Measurements from ENCODE around the gene TMA7.

TMA7 gene

DNA sequence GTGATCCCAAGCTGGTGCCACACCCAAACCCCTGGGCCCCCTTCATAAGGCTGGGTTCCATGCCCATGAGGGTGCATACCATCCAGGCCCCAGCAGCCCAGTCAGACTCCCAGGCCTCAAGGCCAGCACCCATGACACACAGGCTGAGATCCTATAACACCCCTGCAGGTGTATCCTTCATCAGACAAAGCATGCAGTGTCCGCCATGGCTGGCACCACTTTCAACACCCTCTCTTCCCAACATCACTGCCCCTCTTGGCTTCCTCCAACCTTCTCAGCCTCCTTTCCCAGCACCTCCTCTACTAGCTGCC is 3.6 kb upstream of the TMA7 start:
- TF ChIP-seq SIN3A (IDR thresholded peaks at IDR 0.05; ENCODE audit: borderline replicate concordance, insufficient read depth, low read length) (no peak), POLR2AphosphoS5 (IDR thresholded peaks at IDR 0.05; ENCODE audit: low read depth, low read length) (no peak), FOXP2 (optimal IDR thresholded peaks at IDR 0.05; ENCODE audit: borderline replicate concordance, extremely low read depth, extremely low read length, insufficient read depth) (no peak), TAF1 (IDR thresholded peaks at IDR 0.05; ENCODE audit: borderline replicate concordance, insufficient read depth, low read length) (no peak)
- TF ChIP-seq, protein P1, sequence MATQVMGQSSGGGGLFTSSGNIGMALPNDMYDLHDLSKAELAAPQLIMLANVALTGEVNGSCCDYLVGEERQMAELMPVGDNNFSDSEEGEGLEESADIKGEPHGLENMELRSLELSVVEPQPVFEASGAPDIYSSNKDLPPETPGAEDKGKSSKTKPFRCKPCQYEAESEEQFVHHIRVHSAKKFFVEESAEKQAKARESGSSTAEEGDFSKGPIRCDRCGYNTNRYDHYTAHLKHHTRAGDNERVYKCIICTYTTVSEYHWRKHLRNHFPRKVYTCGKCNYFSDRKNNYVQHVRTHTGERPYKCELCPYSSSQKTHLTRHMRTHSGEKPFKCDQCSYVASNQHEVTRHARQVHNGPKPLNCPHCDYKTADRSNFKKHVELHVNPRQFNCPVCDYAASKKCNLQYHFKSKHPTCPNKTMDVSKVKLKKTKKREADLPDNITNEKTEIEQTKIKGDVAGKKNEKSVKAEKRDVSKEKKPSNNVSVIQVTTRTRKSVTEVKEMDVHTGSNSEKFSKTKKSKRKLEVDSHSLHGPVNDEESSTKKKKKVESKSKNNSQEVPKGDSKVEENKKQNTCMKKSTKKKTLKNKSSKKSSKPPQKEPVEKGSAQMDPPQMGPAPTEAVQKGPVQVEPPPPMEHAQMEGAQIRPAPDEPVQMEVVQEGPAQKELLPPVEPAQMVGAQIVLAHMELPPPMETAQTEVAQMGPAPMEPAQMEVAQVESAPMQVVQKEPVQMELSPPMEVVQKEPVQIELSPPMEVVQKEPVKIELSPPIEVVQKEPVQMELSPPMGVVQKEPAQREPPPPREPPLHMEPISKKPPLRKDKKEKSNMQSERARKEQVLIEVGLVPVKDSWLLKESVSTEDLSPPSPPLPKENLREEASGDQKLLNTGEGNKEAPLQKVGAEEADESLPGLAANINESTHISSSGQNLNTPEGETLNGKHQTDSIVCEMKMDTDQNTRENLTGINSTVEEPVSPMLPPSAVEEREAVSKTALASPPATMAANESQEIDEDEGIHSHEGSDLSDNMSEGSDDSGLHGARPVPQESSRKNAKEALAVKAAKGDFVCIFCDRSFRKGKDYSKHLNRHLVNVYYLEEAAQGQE (IDR thresholded peaks at IDR 0.05; ENCODE audit: insufficient read depth in 1 of 2, low read depth in 2 of 2, low read length in 2 of 2): no peak

- TF ChIP-seq, protein P1 (IDR thresholded peaks at IDR 0.05; ENCODE audit: insufficient read depth in 1 of 2, low read depth in 2 of 2, low read length in 2 of 2): no peak
- TF ChIP-seq SIN3A (IDR thresholded peaks at IDR 0.05; ENCODE audit: borderline replicate concordance, insufficient read depth, low read length) (no peak), FOXP2 (optimal IDR thresholded peaks at IDR 0.05; ENCODE audit: borderline replicate concordance, extremely low read depth, extremely low read length, insufficient read depth) (no peak), POLR2AphosphoS5 (IDR thresholded peaks at IDR 0.05; ENCODE audit: low read depth, low read length) (no peak)
Measured at GRCh38 chr3:48436855-48437254, 3.2 kb upstream of the TMA7 start.

DNA sequence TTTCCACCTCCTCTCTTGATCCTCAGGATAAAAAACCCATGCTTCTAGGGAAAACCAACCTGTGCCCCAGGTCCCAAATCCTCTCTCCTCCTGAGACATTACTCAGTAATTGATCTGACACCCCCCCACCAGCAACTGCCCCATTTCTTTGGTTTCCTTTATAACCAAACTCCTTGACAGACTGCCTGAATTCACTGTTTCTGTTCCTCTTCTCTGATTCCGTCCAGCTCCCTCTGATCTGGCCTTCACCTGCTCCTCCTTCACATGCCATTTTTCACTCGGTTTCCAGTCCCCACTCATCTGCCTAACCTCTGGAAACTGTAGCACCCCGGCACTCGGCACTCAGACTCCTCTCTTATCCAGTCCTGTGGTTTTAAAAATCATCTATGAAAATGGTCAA is 2.2 kb upstream of the TMA7 start:
- TF ChIP-seq, protein P1 (IDR thresholded peaks at IDR 0.05; ENCODE audit: insufficient read depth in 1 of 2, low read depth in 2 of 2, low read length in 2 of 2): no peak
- no peak for TF ChIP-seq FOXP2 (optimal IDR thresholded peaks at IDR 0.05; ENCODE audit: borderline replicate concordance, extremely low read depth, extremely low read length, insufficient read depth)

DNA sequence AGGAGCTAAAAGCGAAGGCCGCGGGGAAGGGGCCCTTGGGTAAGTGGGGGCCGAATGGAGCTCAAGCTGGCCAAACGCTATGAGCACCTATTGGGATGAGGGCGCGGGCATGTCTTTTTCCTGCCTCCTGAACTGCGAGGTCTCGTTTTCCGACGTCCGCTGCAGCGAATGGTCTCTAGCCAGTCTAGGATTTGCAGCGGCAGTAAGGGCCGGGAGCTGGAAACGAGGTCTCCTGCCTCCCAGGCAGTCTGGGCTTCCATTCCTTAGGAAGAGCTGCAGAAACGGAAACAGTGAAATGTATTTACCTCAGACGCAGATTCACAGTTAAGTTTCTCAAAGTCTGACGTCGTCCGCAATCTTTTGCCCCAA is 517 bp downstream of the TMA7 start:
- TF ChIP-seq TAF1 (IDR thresholded peaks at IDR 0.05; ENCODE audit: borderline replicate concordance, insufficient read depth, low read length) (no peak), SIN3A (IDR thresholded peaks at IDR 0.05; ENCODE audit: borderline replicate concordance, insufficient read depth, low read length) (no peak), POLR2AphosphoS5 (IDR thresholded peaks at IDR 0.05; ENCODE audit: low read depth, low read length) (no peak), FOXP2 (optimal IDR thresholded peaks at IDR 0.05; ENCODE audit: borderline replicate concordance, extremely low read depth, extremely low read length, insufficient read depth) (no peak)
- TF ChIP-seq, protein P1 (IDR thresholded peaks at IDR 0.05; ENCODE audit: insufficient read depth in 1 of 2, low read depth in 2 of 2, low read length in 2 of 2): no peak

- TF ChIP-seq TAF1 (IDR thresholded peaks at IDR 0.05; ENCODE audit: borderline replicate concordance, insufficient read depth, low read length): no peak
- no peak for TF ChIP-seq FOXP2 (optimal IDR thresholded peaks at IDR 0.05; ENCODE audit: borderline replicate concordance, extremely low read depth, extremely low read length, insufficient read depth)
- no peak for TF ChIP-seq POLR2AphosphoS5 (IDR thresholded peaks at IDR 0.05; ENCODE audit: low read depth, low read length)
- TF ChIP-seq, protein P1 (IDR thresholded peaks at IDR 0.05; ENCODE audit: insufficient read depth in 1 of 2, low read depth in 2 of 2, low read length in 2 of 2): no peak
Measured at GRCh38 chr3:48441940-48442339, 1.9 kb downstream of the TMA7 start.

All from PFSK-1 (cell line).